GM12878 (cell line): ENCODE results near the gene LIX1. TPM values are rescaled to one million over a fixed set of nuclear protein-coding genes. Genes with fewer than 3 reads are reported as not detected.

ENCODE experiments used
- ATAC-seq: fragments of 200-7000 bp; cut with Tn5 transposase; 3 replicates; pipeline ENCODE4 v1.9.1; 2020; ENCODE audit warnings: mild to moderate bottlenecking, moderate library complexity
- BruUV-seq: library from RNA; stranded (reverse); fragments of 400-500 nt; replicated peaks from 2 replicates; lab custom pipeline; 2021; lab: Mats Ljungman, UMichigan
- CTCF ChIA-PET: fragments of 300-600 bp; sonication (Branson Sonifier 250); formaldehyde crosslinking; extraction: SDS; loops from one replicate; lab custom pipeline; 2021; ENCODE audit warnings: inconsistent platforms; lab: Yijun Ruan, JAX
- POLR2A ChIA-PET: fragments of 350-600 bp; formaldehyde crosslinking; extraction: SDS; loops from one replicate; lab custom pipeline; 2021; ENCODE audit warnings: inconsistent platforms; lab: Charles Lee
- RAD21 ChIA-PET: fragments of 300-600 bp; sonication (Branson Sonifier 250); formaldehyde crosslinking; loops from one replicate; lab custom pipeline; 2023; ENCODE audit warnings: antibody characterized with exemption; ENCODE audit not compliant: unreplicated experiment; lab: Charles Lee
- SMC1A ChIA-PET: fragments of 300-600 bp; sonication (Branson Sonifier 250); formaldehyde crosslinking; loops from one replicate; lab custom pipeline; 2023; ENCODE audit not compliant: unreplicated experiment, uncharacterized antibody; lab: Charles Lee
- DNase-seq: peaks from one replicate; pipeline ENCODE4 v3.0.0-alpha.2; 2011; ENCODE audit warnings: low read depth, low spot score
- FAIRE-seq: peaks from 3 replicates; lab custom pipeline; 2011; peaks lifted over from hg19 to GRCh38; lab: Jason Lieb, UNC
- H2AFZ ChIP-seq: 2 replicates; pipeline ENCODE4 v1.6.0; 2011; ENCODE audit warnings: low read depth, low read length, control low read depth; ENCODE audit not compliant: control insufficient read depth
- H3K27ac ChIP-seq: 2 replicates; pipeline ENCODE4 v1.5.1; 2011; ENCODE audit warnings: control low read depth; ENCODE audit not compliant: control insufficient read depth, insufficient read depth
- H3K27me3 ChIP-seq, 2 experiments: replicated peaks in 1 of 2; 2 replicates each; pipeline versions ENCODE4 v1.6.0 to v1.6.1; 2011; ENCODE audit warnings: low read length in 1 of 2; ENCODE audit not compliant: control insufficient read depth in 2 of 2, insufficient read depth in 2 of 2
- H3K36me3 ChIP-seq, 2 experiments: 2 replicates each; pipeline ENCODE4 v1.5.1; 2011; ENCODE audit warnings: low read length in 1 of 2; ENCODE audit not compliant: control insufficient read depth in 2 of 2, insufficient read depth in 2 of 2
- H3K4me1 ChIP-seq: 2 replicates; pipeline ENCODE4 v1.6.1; 2011; ENCODE audit warnings: mild to moderate bottlenecking, low read length, moderate library complexity, mixed read lengths; ENCODE audit not compliant: control insufficient read depth, insufficient read depth
- H3K4me2 ChIP-seq: 2 replicates; pipeline ENCODE4 v1.6.0; 2011; ENCODE audit warnings: control low read depth; ENCODE audit not compliant: control insufficient read depth, insufficient read depth
- H3K4me3 ChIP-seq: fragments of 200-600 bp; sonication (generic); 2 replicates; pipeline ENCODE4 v1.5.1; 2016
- H3K79me2 ChIP-seq: 2 replicates; pipeline ENCODE4 v1.6.0; 2011; ENCODE audit warnings: low read length; ENCODE audit not compliant: control insufficient read depth, insufficient read depth
- H3K9ac ChIP-seq: 2 replicates; pipeline ENCODE4 v1.8.0; 2011; ENCODE audit warnings: low read length, control low read depth, mixed read lengths; ENCODE audit not compliant: control insufficient read depth, insufficient read depth
- H3K9me3 ChIP-seq: replicated peaks from 3 replicates; pipeline ENCODE4 v1.5.1; 2011; ENCODE audit warnings: mild to moderate bottlenecking, low read length; ENCODE audit not compliant: control insufficient read depth, insufficient read depth
- H4K20me1 ChIP-seq: 2 replicates; pipeline ENCODE4 v1.6.0; 2011; ENCODE audit not compliant: control insufficient read depth, insufficient read depth
- CHD1 ChIP-seq: IDR thresholded peaks from 2 replicates; pipeline ENCODE4 v1.6.1; 2012; ENCODE audit warnings: low read depth, low read length, improper control_type of control experiment
- CREM ChIP-seq: IDR thresholded peaks from 2 replicates; pipeline ENCODE4 v1.6.1; 2014; ENCODE audit warnings: antibody characterized with exemption, low read depth
- EED ChIP-seq: sonication (generic); IDR thresholded peaks from 2 replicates; pipeline ENCODE4 v1.6.1; 2016; ENCODE audit warnings: antibody characterized with exemption, low read depth
- KAT2A ChIP-seq: conservative IDR thresholded peaks from 2 replicates; pipeline ENCODE4 v1.6.1; 2011; ENCODE audit warnings: low read depth, low read length; ENCODE audit not compliant: control insufficient read depth
- MTA2 ChIP-seq: fragments of 450-650 bp; IDR thresholded peaks from 2 replicates; pipeline ENCODE4 v1.6.1; 2016; ENCODE audit warnings: low read depth, mild to moderate bottlenecking, moderate library complexity
- PKNOX1 ChIP-seq: fragments of 450-650 bp; IDR thresholded peaks from 2 replicates; pipeline ENCODE4 v1.6.1; 2016; ENCODE audit warnings: mild to moderate bottlenecking
- RAD51 ChIP-seq: fragments of 450-650 bp; IDR thresholded peaks from 2 replicates; pipeline ENCODE4 v1.6.1; 2016; ENCODE audit warnings: moderate library complexity, mild to moderate bottlenecking, inconsistent platforms
- RUNX3 ChIP-seq: IDR thresholded peaks from 2 replicates; pipeline ENCODE4 v1.6.1; 2012; ENCODE audit warnings: low read length, inconsistent platforms
- STAT1 ChIP-seq: fragments of 450-650 bp; conservative IDR thresholded peaks from 2 replicates; pipeline ENCODE4 v1.6.1; 2014; ENCODE audit warnings: antibody characterized with exemption, mild to moderate bottlenecking
- TCF7 ChIP-seq: IDR thresholded peaks from 2 replicates; pipeline ENCODE4 v1.6.1; 2014; ENCODE audit warnings: antibody characterized with exemption, borderline replicate concordance
- USF2 ChIP-seq: IDR thresholded peaks from 2 replicates; pipeline ENCODE4 v1.6.1; 2011; ENCODE audit warnings: low read depth, low read length, improper control_type of control experiment, borderline replicate concordance
- ZNF207 ChIP-seq: fragments of 450-650 bp; IDR thresholded peaks from 2 replicates; pipeline ENCODE4 v1.6.1; 2014; ENCODE audit warnings: antibody characterized with exemption, mild to moderate bottlenecking, borderline replicate concordance
- ZNF217 ChIP-seq: fragments of 450-650 bp; IDR thresholded peaks from 2 replicates; pipeline ENCODE4 v1.6.1; 2017; ENCODE audit warnings: antibody characterized with exemption, mild to moderate bottlenecking
- WGBS: methylation state at CpG from one replicate; pipeline ENCODE4 v1.1.6; 2016; ENCODE audit warnings: low lambda C conversion rate; ENCODE audit not compliant: insufficient replicate concordance, insufficient coverage; ENCODE audit errors: missing lambda C conversion rate; 5-methylcytosine and 5-hydroxymethylcytosine counted together
- in situ Hi-C: fragments of 300-500 bp; cut with MboI; formaldehyde crosslinking; loops from 9 replicates; pipeline ENCODE4 v1.14.3; 2018; ENCODE audit warnings: mixed read lengths
- intact Hi-C: fragments of 100-400 bp; cut with micrococcal nuclease; formaldehyde crosslinking; loops from one replicate; pipeline ENCODE4 v1.14.2; 2022; ENCODE audit not compliant: unreplicated experiment
- polyA plus RNA-seq, 11 experiments: library from polyadenylated mRNA; depleted of rRNA in 4 of 11; unstranded in 6 of 11; stranded (reverse) in 5 of 11; fragments of >200 nt; fragmentation: Nextera tagmentation in 4 of 11; fragmentation: Illumina TruSeq in 1 of 11; extraction: Ambion mirVana in 4 of 11; extraction: Trizol in 1 of 11; gene quantifications; 1 replicate in 1 of 11; 2 replicates in 10 of 11; pipeline versions ENCODE4 v1.2.1 to v1.2.3, GENCODE V29; 2011 to 2016; ENCODE audit warnings: inconsistent platforms in 2 of 11, missing spikeins in 2 of 11, low read depth in 1 of 11
- total RNA-seq, 4 experiments: library from RNA; depleted of rRNA in 3 of 4; stranded (reverse); fragments of >200 nt in 3 of 4; fragmentation: Illumina TruSeq in 1 of 4; extraction: Trizol in 1 of 4; gene quantifications; 2 replicates each; pipeline versions ENCODE4 v1.2.1 to v1.2.3, GENCODE V29; 2013 to 2021

Gene LIX1
- total and polyA plus RNA-seq, 10 of the 15 experiments (the other 5 are each of a cell fraction or from before 2014, with no cell fraction given): 0.02 to 0.07 (median 0.04) TPM; not detected in 5

GRCh38 chr5:97135868-97136267 lies 6.5 kb downstream of the LIX1 start:
- in situ Hi-C loops (no loop called here), intact Hi-C loops (no loop called here)
- ChIA-PET CTCF (interaction anchor here (3.4 to 7.6 kb wide), 2 partner anchors 26 to 267 kb away, joined by 18 to 121 read pairs; no protein-coding TSS in a partner anchor), RAD21 (interaction anchor here (1.1 to 1.2 kb wide), 2 partner anchors 267 to 521 kb away, joined by 3 read pairs; no protein-coding TSS in a partner anchor), POLR2A (no interaction called here), SMC1A (interaction anchor here (0.6 to 1.4 kb wide), 4 partner anchors 121 to 383 kb away, joined by 3 to 5 read pairs (median 3); no protein-coding TSS in a partner anchor)
- no peak overlapping the region for H3K9ac ChIP-seq
- FAIRE-seq (no peak), DNase-seq (no peak), ATAC-seq (no peak; the same call in 2 of the 3 replicates)
- H2AFZ ChIP-seq: no peak overlapping the region
- H3K4me3 ChIP-seq: no peak overlapping the region
- 67% methylated on average over 4 of the region's 4 CpGs for WGBS
- no peak for TF ChIP-seq MTA2
- no peak for TF ChIP-seq USF2
- TF ChIP-seq CREM: no peak
- no peak for TF ChIP-seq TCF7
- H3K27ac ChIP-seq: no peak overlapping the region
- no peaks in the 10 kb centered on the region for H3K9me3 ChIP-seq
- no peaks in the 10 kb centered on the region for H3K36me3 ChIP-seq
- H3K4me1 ChIP-seq: no peaks in the 10 kb centered on the region
- no peak overlapping the region for H3K4me2 ChIP-seq
- H3K27me3 ChIP-seq: no peaks in the 10 kb centered on the region
- no peaks in the 10 kb centered on the region for H4K20me1 ChIP-seq
- no peaks in the 10 kb centered on the region for H3K79me2 ChIP-seq
- no TSS peak for BruUV-seq

- FAIRE-seq: no peak
- no TSS peak for BruUV-seq
- H2AFZ ChIP-seq: no peak overlapping the region
- H3K27ac ChIP-seq: no peak overlapping the region
- ChIA-PET CTCF (interaction anchor here (3.2 to 3.4 kb wide), 2 partner anchors 8 to 266 kb away, joined by 14 to 18 read pairs; partner anchors contain the start of gene LIX1), SMC1A (interaction anchor here (0.6 to 2.1 kb wide), 7 partner anchors 24 to 296 kb away, joined by 3 to 5 read pairs (median 3); no protein-coding TSS in a partner anchor), POLR2A (no interaction called here), RAD21 (interaction anchor here (1.3 kb wide), 1 partner anchor 8 kb away, joined by 6 read pairs; the partner anchor contains the start of gene LIX1)
- in situ Hi-C loops: no loop called here
- no peaks in the 10 kb centered on the region for H3K79me2 ChIP-seq
- WGBS: 68% methylated on average over 3 of the region's 3 CpGs
- no peak for DNase-seq
- no peak for ATAC-seq
- no peak overlapping the region for H3K9ac ChIP-seq
- intact Hi-C loops: no loop called here
- no peak overlapping the region for H3K4me3 ChIP-seq
- no peaks in the 10 kb centered on the region for H3K27me3 ChIP-seq
- no peak overlapping the region for H3K4me2 ChIP-seq
- H3K9me3 ChIP-seq: no peaks in the 10 kb centered on the region
- H3K4me1 ChIP-seq: no peaks in the 10 kb centered on the region
- H4K20me1 ChIP-seq: no peaks in the 10 kb centered on the region
- H3K36me3 ChIP-seq: no peaks in the 10 kb centered on the region
- TF ChIP-seq STAT1 (no peak), ZNF217 (no peak), RUNX3 (no peak), KAT2A (no peak), CHD1 (no peak), PKNOX1 (no peak), EED (no peak), RAD51 (no peak), ZNF207 (no peak)
Observed at GRCh38 chr5:97134634-97135033, 7.8 kb downstream of the LIX1 start.
